HG03442 (cell line): ENCODE measurements around the gene HIP1R.

Source experiments
- ATAC-seq: cut with Tn5 transposase; IDR thresholded peaks from one replicate; pipeline ENCODE4 v1.9.1; 2021; ENCODE audit warnings: mild to moderate bottlenecking, moderate library complexity; ENCODE audit not compliant: unreplicated experiment

The HIP1R gene

DNA sequence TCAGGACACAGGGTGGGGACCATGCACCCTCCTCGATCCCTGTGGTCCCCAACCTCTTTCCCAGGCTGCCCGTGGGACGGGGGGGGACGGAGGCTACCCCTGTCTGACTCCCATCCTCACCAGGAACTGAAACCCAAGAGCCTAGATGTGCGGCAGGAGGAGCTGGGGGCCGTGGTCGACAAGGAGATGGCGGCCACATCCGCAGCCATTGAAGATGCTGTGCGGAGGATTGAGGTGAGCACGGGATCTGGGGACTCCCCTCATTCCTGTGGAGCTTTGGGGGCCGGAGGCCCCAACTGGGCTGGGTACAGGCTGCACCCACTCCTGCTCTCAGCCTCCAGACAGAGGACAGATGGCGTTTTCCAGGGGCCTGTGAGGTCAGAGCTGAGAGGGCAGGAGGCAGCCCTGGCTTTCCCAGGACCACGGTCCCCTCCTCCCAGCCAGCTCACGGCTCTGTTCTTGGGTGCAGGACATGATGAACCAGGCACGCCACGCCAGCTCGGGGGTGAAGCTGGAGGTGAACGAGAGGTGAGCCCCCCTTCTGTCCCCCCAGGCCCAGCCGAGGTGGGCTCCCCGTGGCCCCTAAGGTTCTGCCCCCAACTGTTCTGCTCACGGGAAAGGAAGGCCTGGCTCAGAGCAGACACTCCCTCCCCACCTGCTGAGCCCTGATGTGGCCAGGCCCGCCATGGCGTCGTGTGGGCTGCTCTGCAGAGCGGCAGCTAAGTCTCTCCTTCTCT, 24.2 kb downstream of the HIP1R start:
- no peak for ATAC-seq

DNA sequence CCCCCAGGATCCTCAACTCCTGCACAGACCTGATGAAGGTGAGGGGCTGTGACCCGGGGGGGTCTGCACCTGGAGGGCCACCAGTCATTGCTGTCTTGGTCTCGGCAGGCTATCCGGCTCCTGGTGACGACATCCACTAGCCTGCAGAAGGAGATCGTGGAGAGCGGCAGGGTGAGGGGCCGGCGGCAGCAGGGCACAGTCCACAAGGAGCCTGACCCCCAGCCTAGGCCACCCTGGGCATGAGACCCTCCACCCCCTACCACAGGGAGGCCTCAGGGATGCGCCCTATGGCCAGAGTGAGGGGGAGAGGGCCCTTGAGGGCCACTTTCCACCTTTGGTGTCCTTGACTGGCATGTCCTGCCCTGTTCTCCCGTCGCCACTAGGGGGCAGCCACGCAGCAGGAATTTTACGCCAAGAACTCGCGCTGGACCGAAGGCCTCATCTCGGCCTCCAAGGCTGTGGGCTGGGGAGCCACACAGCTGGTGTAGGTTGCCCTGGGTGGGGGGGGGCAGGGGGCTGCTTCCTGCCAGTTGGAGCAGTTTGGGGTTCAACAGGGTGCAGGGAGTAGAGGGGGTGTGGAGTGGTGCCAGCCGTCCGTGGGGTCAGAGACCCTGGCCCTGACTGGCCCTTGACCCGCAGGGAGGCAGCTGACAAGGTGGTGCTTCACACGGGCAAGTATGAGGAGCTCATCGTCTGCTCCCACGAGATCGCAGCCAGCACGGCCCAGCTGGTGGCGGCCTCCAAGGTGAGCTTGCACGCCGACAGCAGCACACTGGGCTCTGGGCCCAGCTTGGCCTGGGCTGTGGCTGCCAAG, 25.0 kb downstream of the HIP1R start:
- no peak for ATAC-seq

DNA sequence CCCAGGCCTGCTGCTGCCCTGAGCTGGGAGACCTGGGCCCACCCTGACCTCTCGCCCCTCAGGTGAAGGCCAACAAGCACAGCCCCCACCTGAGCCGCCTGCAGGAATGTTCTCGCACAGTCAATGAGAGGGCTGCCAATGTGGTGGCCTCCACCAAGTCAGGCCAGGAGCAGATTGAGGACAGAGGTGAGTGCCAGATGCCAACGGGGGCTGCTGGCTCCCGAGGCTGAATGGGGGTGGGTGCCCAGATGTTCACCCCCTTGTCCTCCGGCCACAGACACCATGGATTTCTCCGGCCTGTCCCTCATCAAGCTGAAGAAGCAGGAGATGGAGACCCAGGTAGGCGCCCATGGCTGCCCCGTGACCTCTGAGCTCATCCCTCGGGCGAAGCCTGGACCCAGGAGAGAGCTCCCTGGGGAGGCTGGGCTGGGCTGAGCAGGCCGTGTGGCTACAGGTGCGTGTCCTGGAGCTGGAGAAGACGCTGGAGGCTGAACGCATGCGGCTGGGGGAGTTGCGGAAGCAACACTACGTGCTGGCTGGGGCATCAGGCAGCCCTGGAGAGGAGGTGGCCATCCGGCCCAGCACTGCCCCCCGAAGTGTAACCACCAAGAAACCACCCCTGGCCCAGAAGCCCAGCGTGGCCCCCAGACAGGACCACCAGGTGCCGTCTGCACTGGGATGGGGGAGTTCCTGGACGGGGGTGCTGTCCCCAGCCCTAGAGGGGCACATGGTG, 25.8 kb downstream of the HIP1R start:
- ATAC-seq = no peak

DNA sequence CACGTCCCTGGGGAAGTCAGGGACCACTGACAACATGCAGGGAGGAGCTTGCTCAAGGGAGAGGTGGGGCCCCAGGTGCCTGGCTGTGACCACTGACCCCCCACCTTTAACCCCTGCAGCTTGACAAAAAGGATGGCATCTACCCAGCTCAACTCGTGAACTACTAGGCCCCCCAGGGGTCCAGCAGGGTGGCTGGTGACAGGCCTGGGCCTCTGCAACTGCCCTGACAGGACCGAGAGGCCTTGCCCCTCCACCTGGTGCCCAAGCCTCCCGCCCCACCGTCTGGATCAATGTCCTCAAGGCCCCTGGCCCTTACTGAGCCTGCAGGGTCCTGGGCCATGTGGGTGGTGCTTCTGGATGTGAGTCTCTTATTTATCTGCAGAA, 26.3 kb downstream of the HIP1R start:
- ATAC-seq = no peak

DNA sequence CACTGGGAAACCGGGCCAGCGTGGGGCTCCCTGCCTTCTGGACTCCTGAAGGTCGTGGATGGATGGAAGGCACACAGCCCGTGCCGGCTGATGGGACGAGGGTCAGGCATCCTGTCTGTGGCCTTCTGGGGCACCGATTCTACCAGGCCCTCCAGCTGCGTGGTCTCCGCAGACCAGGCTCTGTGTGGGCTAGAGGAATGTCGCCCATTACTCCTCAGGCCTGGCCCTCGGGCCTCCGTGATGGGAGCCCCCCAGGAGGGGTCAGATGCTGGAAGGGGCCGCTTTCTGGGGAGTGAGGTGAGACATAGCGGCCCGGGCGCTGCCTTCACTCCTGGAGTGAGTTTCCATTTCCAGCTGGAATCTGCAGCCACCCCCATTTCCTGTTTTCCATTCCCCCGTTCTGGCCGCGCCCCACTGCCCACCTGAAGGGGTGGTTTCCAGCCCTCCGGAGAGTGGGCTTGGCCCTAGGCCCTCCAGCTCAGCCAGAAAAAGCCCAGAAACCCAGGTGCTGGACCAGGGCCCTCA, 26.9 kb downstream of the HIP1R start:
- ATAC-seq = no peak

DNA sequence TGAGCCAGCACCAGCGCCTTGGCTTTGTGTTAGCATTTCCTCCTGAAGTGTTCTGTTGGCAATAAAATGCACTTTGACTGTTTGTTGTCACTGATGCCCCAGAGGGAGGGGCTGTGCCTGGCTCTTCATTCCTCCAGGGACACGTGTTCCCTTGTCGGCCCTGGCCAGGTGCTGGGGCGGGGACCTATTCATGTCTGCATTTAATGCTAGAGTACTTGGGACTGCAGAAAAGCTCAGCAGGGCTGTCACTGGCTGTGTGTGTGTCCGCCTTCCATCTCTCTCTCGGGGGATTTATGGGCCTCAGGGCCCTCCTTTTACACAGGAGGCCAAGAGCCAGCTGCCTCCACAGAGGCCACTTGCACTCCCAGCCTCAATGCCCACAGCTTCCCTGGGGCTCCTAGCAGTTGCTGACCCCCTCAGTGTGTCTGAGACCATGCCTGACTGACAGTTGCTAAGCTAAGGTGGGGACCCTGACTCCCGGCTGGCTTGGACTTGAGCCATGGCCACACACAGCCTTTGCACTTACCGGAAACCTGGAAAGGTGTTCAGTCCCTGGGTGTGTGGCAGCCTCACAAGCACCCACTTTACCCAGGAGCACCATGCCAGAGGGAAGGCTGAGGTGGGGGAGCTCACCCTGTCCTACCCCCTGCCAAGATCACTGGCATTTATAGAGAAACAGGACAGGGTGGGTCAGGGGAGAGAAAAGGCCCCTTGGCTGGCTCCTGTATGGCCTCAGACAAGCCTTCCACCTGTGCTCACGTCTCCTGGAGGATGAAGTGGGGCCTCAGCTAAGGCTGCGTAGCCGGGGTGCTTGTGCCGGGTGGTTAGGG, 27.8 kb downstream of the HIP1R start:
- no peak for ATAC-seq

DNA sequence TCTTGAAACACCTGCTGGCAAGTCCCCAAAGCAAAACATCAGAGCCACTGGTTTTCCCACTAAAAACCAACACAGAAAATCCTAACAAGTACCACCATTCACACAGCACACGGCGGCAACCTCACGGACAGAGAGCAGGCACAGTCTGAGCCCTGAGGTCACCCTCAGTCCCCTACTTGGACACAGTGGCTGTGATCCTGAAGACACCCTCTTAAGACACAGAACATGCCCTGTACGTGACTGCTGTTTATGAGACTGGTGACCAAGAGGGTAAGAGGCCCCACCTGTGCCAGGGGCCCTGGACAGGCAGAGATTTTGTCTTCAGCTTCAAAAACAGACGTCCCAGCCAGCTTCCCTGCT, 29.6 kb downstream of the HIP1R start:
- no peak for ATAC-seq

DNA sequence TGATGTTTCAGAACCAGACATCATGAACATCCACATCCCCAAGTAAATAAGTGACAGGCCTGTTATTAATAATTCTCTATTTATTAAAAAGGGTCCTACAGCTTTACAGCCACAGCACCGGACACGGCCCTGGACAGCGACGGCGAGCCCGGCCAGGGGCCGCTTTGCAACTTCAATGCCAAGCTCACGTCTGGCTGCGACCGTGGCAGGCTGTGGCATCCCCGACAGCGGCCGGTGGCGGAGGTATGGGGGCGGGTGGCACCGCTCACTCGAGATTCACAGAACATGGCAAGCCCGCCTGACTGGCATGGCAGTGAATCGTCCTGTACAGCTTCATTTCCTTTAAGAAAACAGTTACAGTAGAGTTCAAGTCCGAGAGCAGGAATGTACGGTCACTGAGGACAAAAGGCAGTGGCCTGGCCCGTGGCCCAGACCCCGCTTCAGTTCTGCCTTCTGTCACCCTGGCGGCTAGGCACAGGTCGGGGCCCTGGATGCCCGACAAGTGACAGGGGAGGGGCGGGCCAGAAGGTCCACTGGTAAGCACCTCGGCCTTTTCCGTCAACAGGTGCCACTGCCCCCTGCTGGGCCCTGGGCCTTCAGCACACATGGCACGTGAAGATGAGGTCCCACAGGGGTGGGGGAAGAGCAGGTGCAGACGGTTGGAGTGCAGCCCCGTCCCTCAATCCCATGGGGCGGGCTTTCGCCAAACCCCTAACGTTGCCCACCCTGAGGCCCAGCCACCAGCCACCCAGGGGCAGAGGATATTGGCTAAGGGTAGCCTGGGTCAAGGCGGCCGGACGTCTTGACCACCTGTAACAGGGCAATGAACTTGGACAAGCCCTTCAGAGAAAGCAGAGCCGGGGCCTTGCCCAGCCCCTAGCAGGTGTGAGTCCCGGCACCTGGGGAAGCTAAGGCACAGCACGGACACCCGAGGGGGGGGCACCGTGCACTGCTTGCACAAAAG, 30.3 kb downstream of the HIP1R start:
- no peak for ATAC-seq

DNA sequence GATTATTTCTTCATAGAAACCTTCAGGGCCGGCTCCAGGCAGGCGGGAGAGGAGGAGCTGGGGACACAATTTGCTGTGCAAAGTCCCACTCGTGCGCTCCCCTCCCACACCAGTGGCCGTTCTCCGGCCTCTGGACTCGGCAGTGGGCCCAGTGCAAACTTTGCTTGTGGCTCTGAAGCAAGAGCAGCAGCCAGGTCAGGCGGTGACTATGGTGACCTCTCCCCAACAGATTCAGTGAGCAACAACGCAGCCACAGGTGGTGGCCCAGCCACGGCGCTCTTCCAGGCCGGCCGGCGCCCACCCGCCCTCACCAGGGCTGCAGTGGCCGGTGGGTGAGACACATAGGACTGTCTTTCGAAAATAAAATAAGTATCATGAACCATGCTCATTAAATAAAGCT, 31.1 kb downstream of the HIP1R start:
- ATAC-seq = no peak

DNA sequence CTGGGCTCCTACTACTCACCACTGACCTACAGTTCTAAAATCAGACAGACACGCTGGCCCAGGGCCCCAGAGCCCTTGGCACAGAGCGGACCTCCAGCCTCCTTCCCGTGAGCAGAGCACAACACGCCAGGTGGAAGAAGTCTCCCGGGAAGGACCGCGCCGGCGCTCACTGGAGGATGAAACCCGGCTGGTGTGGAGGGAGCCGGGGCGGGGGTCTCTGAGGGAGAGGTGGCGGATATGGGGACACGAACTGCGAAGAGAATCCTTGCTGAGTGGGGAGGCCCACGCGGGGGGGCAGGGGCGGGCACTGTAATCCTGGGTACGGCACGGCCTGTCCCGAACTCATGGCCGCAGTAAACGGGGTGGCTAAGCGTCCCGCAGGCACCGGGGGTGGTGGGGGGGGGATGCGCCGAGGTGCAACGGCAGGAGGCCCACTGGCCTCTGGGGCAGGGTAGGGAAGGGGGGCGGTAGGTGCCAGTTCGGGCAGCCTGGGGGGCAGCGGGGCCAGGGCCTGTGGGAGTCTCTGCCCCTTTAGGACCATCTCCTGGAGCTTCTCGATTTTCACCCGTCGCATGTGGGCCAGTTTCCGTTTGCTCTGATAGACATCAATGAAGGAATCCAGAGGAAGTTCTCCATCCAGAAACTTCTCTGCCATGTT, 31.8 kb downstream of the HIP1R start:
- no peak for ATAC-seq

DNA sequence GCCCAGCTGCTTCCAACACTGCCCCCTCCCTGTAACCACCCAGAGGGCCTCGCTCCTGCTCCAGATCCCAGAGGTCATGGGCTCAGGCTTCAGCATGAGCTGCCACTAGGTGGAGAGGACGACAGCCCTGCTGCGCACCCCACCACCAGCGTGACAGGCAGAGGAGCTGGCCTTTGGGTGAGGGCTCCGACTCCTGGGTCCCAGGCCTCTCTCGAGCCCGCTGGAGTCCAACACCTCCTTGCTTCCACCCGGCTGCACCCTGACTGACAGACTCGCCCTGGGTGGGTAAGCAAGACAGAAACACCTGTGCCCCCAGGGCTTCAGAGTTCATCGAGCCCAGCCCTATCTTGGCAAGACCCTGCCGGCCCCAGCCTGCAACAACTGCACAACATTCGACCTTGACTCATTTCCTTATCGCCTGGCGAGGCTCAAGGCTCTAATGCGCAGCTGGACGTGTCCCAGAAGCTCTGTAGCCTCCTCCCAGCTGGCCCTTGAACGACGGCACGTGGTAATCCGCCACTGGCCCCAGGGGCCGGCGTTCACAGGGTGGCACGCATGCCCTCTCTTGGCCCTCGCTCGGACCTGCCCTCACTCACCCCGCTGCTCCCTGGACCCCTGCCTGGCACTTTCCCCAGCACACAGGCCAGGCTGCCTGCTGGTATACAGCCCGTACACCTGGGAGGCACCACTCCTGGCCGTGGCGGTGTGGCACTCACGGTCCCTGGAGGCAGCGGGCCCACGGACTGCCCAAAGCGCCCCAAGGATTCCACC, 32.6 kb downstream of the HIP1R start:
- no peak for ATAC-seq

DNA sequence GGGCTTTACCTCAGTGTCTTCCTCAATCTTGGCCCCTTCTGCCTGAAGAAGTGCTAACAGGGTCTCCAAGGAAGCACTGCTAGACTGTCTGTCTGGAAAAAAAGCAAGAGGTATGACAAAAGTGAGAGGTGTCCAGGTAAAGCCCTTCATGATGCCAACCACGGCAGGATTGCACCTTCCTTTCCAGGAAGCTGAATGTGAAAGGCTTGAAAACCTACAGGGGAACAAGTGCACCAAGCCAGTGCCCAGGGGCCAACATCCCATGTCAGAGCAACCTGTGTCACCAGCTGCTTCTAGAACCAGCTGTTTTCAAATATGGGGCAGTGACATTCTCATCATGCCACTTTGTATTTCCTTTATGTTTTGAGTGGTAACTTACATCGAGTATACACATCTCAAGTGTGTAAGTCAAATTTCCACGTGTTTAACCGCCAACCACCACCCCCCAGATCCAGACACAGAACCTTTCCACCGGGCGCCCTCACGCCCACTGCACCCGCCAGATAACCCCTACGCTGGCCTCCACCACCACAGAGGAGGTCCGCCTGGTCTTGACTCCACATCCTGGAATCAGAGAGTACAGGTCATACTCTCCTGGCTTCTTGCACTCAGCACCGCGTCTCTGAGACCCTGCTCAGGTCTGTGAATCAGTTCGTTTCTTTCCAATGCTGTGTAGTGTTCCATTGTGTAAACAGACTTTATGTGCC, 33.4 kb downstream of the HIP1R start:
- ATAC-seq = no peak

DNA sequence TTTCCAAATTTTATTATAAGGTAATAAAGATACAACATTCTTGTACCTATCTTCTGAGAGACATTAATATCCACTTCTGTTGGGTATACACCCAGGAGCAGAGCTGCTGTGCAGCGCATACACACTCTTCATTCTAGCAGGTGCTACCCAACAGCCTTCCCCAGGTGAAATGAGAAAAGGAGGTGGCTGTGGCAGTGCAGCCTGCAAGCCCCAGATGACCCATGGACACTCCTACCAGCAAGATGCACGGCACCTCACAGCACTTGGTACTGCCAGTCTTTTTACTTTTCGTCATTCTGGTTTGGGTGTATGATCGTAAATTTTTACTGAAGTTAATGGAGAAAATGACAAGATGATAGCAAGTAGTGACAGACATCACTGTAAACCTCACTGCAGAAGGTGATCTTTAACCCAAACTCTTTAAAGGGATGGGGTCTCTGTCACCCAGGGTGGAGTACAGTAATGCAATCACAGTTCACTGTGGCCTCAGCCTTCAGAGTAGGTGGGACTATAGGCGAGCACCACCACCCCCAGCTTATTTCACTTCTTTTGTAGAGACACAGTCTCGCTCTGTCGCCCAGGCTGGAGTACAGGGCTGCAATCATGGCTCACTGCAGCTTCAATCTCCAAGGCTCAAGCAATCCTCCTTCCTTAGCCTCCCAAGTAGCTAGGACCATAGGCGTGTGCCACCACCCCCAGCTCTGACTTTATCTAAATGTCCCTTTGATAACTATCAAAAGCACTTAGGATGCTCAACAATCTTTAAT, 34.1 kb downstream of the HIP1R start:
- ATAC-seq = no peak

DNA sequence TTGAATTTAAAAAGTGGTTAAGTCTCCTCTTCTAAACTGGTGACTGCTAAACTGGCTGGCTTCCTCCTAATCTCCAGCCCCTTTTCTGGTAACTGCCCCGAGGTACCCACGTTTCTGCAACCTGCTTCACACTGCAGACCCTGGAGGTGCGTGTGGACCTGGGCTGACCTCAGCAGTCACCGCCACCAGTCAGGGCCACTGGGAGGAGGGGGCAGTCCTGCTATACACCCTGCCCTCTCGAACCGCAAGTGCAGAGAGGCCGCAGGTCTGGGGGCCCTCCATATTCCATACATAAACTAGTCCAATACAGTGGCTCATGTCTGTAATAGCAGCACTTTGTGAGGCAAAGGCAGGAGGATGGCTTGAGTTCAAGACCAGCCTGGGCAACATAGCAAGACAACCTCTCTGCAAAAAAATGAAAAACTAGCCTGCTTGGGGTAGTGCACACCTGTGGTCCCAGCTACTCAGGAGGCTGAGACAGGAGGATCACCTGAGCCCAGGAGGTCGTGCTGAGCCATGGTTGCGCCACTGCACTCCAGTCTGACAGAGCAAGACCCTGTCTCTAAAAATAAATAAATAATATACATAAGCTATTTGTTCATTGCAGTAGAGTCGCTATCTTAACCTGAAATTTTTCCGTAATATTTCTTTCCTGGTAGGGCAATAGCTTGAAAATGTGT, 35.0 kb downstream of the HIP1R start:
- ATAC-seq = no peak

DNA sequence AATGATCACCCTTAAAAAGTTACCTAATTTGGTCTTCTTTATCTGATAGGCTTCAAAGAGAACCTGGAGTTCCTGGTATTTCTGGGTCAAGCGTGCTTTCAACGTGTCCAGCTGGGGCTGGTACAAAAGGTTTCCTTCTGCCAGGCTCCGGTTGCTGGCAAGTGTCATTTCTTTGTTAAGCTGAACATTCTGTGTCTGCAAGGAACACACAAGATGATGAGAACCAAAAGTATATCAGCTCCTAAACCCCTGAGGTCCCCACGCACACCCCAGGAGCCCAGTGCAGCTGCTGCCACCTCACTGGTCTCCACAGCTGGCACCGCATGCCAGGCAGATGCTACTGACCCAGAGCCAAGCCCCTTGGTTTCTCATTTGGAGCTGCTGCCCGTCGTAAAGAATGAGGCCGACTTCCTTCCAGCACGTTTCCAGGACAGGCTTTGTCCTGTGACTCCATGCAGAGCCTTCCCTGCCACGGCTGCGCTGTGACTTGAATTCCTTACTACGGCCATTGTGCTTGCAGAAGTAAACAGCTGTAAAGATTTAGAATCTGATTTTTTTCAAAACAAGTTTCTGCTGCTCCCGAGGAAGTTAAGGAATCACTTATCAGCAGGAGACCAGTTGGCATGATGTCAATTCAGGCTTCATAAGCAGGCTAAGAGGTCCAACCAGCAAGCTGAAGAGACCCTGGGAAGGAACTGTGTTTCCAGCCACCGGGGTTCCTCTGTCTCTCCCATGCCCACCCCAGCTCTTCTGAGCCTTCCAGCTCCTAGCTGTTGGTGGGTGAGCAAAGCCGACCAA, 35.8 kb downstream of the HIP1R start:
- no peak for ATAC-seq
